HEK293 (cell line): ENCODE results near the gene TREH.

ENCODE experiments used
- CTCF ChIA-PET: fragments of 350-600 bp; formaldehyde crosslinking; extraction: SDS; loops from one replicate; lab custom pipeline; 2021; ENCODE audit warnings: antibody characterized with exemption; lab: Yijun Ruan, JAX
- POLR2A ChIA-PET: fragments of 300-600 bp; formaldehyde crosslinking; extraction: SDS; loops from one replicate; lab custom pipeline; 2020; ENCODE audit warnings: antibody characterized with exemption, inconsistent platforms; lab: Yijun Ruan, JAX
- H3K27ac ChIP-seq: fragments of 200-500 bp; sonication (Bioruptor generic); 2 replicates; pipeline ENCODE4 v1.5.1; 2014; ENCODE audit warnings: low read depth, low read length, control low read depth, inconsistent platforms; ENCODE audit errors: extremely low read depth
- H3K36me3 ChIP-seq, 2 experiments: fragments of 200-500 bp in 1 of 2; sonication (Bioruptor generic) in 1 of 2; 1 replicate in 1 of 2; 2 replicates in 1 of 2; pipeline ENCODE4 v1.5.1; 2014 to 2017; ENCODE audit warnings: inconsistent platforms in 2 of 2, low read length in 2 of 2; ENCODE audit not compliant: control insufficient read depth in 2 of 2, insufficient read depth in 1 of 2
- H3K4me1 ChIP-seq: fragments of 200-500 bp; sonication (Bioruptor generic); 2 replicates; pipeline ENCODE4 v1.5.1; 2014; ENCODE audit warnings: mild to moderate bottlenecking, low read length, inconsistent platforms; ENCODE audit not compliant: control insufficient read depth, insufficient read depth
- H3K4me3 ChIP-seq: 2 replicates; pipeline ENCODE4 v1.5.1; 2011; ENCODE audit warnings: low read depth, mild to moderate bottlenecking, control low read depth, low read length, moderate library complexity
- H3K9me3 ChIP-seq: fragments of 200-500 bp; sonication (Bioruptor generic); 2 replicates; pipeline ENCODE4 v1.5.1; 2014; ENCODE audit warnings: low read depth, low read length, inconsistent platforms; ENCODE audit not compliant: control insufficient read depth, insufficient read depth
- KLF16 ChIP-seq: fragments of 450-650 bp; formaldehyde crosslinking; IDR thresholded peaks from 2 replicates; pipeline ENCODE4 v1.5.1; 2017; ENCODE audit warnings: missing biosample characterization, missing genetic modification characterization
- KLF9 ChIP-seq: fragments of 450-650 bp; formaldehyde crosslinking; IDR thresholded peaks from 2 replicates; pipeline ENCODE4 v1.5.1; 2016; ENCODE audit warnings: missing biosample characterization, missing genetic modification characterization, low read depth
- SCRT2 ChIP-seq: fragments of 450-650 bp; formaldehyde crosslinking; IDR thresholded peaks from 2 replicates; pipeline ENCODE4 v1.5.1; 2016; ENCODE audit warnings: missing biosample characterization, missing genetic modification characterization
- SETDB1 ChIP-seq: IDR thresholded peaks from one replicate; pipeline ENCODE4 v1.6.1; 2017; ENCODE audit warnings: mild to moderate bottlenecking, low read length, moderate library complexity, mixed read lengths; ENCODE audit not compliant: insufficient read length
- SP7 ChIP-seq: fragments of 450-650 bp; formaldehyde crosslinking; IDR thresholded peaks from 2 replicates; pipeline ENCODE4 v1.5.1; 2016; ENCODE audit warnings: missing biosample characterization, missing genetic modification characterization
- ZBTB10 ChIP-seq: fragments of 450-650 bp; formaldehyde crosslinking; IDR thresholded peaks from 2 replicates; pipeline ENCODE4 v1.5.1; 2016; ENCODE audit warnings: missing biosample characterization, missing genetic modification characterization
- ZBTB8A ChIP-seq: fragments of 450-650 bp; formaldehyde crosslinking; IDR thresholded peaks from 2 replicates; pipeline ENCODE4 v1.5.1; 2016; ENCODE audit warnings: missing biosample characterization, missing genetic modification characterization
- ZFHX2 ChIP-seq: fragments of 450-650 bp; formaldehyde crosslinking; conservative IDR thresholded peaks from 2 replicates; pipeline ENCODE4 v1.5.1; 2016; ENCODE audit warnings: missing biosample characterization, missing genetic modification characterization
- ZFP69B ChIP-seq: fragments of 450-650 bp; formaldehyde crosslinking; IDR thresholded peaks from 2 replicates; pipeline ENCODE4 v1.5.1; 2016; ENCODE audit warnings: missing biosample characterization, missing genetic modification characterization
- ZNF18 ChIP-seq: fragments of 450-650 bp; formaldehyde crosslinking; IDR thresholded peaks from 2 replicates; pipeline ENCODE4 v1.5.1; 2016; ENCODE audit warnings: missing biosample characterization, missing genetic modification characterization
- ZNF2 ChIP-seq: fragments of 450-650 bp; formaldehyde crosslinking; IDR thresholded peaks from 2 replicates; pipeline ENCODE4 v1.5.1; 2016; ENCODE audit warnings: missing biosample characterization, missing genetic modification characterization
- ZNF239 ChIP-seq: fragments of 450-650 bp; formaldehyde crosslinking; IDR thresholded peaks from 2 replicates; pipeline ENCODE4 v1.5.1; 2016; ENCODE audit warnings: missing biosample characterization, missing genetic modification characterization
- ZNF423 ChIP-seq: fragments of 450-650 bp; formaldehyde crosslinking; IDR thresholded peaks from 2 replicates; pipeline ENCODE4 v1.5.1; 2016; ENCODE audit warnings: missing biosample characterization, missing genetic modification characterization
- ZNF426 ChIP-seq: fragments of 450-650 bp; formaldehyde crosslinking; IDR thresholded peaks from 2 replicates; pipeline ENCODE4 v1.5.1; 2017; ENCODE audit warnings: missing biosample characterization, missing genetic modification characterization, mild to moderate bottlenecking, inconsistent platforms, moderate library complexity
- ZNF449 ChIP-seq: fragments of 450-650 bp; formaldehyde crosslinking; IDR thresholded peaks from 2 replicates; pipeline ENCODE4 v1.5.1; 2017; ENCODE audit warnings: missing biosample characterization, mild to moderate bottlenecking, missing genetic modification characterization, moderate library complexity
- ZNF600 ChIP-seq: fragments of 450-650 bp; formaldehyde crosslinking; IDR thresholded peaks from 2 replicates; pipeline ENCODE4 v1.5.1; 2016; ENCODE audit warnings: missing biosample characterization, missing genetic modification characterization
- ZNF626 ChIP-seq: fragments of 450-650 bp; sonication (Bioruptor Pico); formaldehyde crosslinking; IDR thresholded peaks from 2 replicates; pipeline ENCODE4 v1.5.1; 2018; ENCODE audit warnings: missing biosample characterization, missing genetic modification characterization, inconsistent platforms
- ZNF639 ChIP-seq: fragments of 450-650 bp; formaldehyde crosslinking; IDR thresholded peaks from 2 replicates; pipeline ENCODE4 v1.5.1; 2016; ENCODE audit warnings: missing biosample characterization, missing genetic modification characterization
- ZNF645 ChIP-seq: fragments of 450-650 bp; formaldehyde crosslinking; IDR thresholded peaks from 2 replicates; pipeline ENCODE4; 2016; ENCODE audit warnings: missing biosample characterization, missing genetic modification characterization
- TF ChIP-seq, protein P1 (sequence below): fragments of 450-650 bp; formaldehyde crosslinking; IDR thresholded peaks from 2 replicates; pipeline ENCODE4 v1.5.1; 2016; ENCODE audit warnings: missing biosample characterization, missing genetic modification characterization
- TF ChIP-seq, protein P2 (sequence below): fragments of 450-650 bp; formaldehyde crosslinking; IDR thresholded peaks from 2 replicates; pipeline ENCODE4 v1.5.1; 2017; ENCODE audit warnings: missing biosample characterization, missing genetic modification characterization
- TF ChIP-seq, protein P3 (sequence below): fragments of 450-650 bp; formaldehyde crosslinking; IDR thresholded peaks from 2 replicates; pipeline ENCODE4 v1.5.1; 2016; ENCODE audit warnings: missing biosample characterization, missing genetic modification characterization

TREH gene

GRCh38 chr11:118608360-118609227, 70.9 kb downstream of the TREH start:
- CTCF ChIA-PET, result interaction anchor here (0.7 to 6.2 kb wide), 12 partner anchors 13 to 1681 kb away, joined by 3 to 41 read pairs (median 4); no protein-coding TSS in a partner anchor
- H3K27ac ChIP-seq, result no peak overlapping the region; the same call in 1 of the 2 replicates
- H3K9me3 ChIP-seq, result no peaks in the 10 kb centered on the region
- POLR2A ChIA-PET, result interaction anchor here (1.1 to 8.0 kb wide), 4 partner anchors 12 to 50 kb away, joined by 3 to 72 read pairs (median 9); no protein-coding TSS in a partner anchor
- peak overlapping the region; percentile 59 for H3K4me3 ChIP-seq
- no peaks in the 10 kb centered on the region for H3K36me3 ChIP-seq
- no peaks in the 10 kb centered on the region for H3K4me1 ChIP-seq
- TF ChIP-seq ZFHX2 (tag by site-specific recombination), result peak; percentile 100
- TF ChIP-seq ZFP69B (tag by site-specific recombination), result 0 out of 2 replicates have a peak, but pooled peaks have one; percentile 17
- TF ChIP-seq, protein P1, sequence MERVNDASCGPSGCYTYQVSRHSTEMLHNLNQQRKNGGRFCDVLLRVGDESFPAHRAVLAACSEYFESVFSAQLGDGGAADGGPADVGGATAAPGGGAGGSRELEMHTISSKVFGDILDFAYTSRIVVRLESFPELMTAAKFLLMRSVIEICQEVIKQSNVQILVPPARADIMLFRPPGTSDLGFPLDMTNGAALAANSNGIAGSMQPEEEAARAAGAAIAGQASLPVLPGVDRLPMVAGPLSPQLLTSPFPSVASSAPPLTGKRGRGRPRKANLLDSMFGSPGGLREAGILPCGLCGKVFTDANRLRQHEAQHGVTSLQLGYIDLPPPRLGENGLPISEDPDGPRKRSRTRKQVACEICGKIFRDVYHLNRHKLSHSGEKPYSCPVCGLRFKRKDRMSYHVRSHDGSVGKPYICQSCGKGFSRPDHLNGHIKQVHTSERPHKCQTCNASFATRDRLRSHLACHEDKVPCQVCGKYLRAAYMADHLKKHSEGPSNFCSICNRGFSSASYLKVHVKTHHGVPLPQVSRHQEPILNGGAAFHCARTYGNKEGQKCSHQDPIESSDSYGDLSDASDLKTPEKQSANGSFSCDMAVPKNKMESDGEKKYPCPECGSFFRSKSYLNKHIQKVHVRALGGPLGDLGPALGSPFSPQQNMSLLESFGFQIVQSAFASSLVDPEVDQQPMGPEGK (tag by site-specific recombination), result peak; percentile 85
- no peak; the same call in 1 of the 2 replicates for TF ChIP-seq ZNF645 (tag by site-specific recombination)
- TF ChIP-seq ZNF626, result no peak
- no peak for TF ChIP-seq ZNF639 (tag by site-specific recombination)
- TF ChIP-seq ZNF18 (tag by site-specific recombination), result peak; percentile 91
- peak; percentile 51; the same call in 1 of the 2 replicates for TF ChIP-seq ZNF449 (tag by site-specific recombination)
- TF ChIP-seq ZNF600 (tag by site-specific recombination), result peak; percentile 65
- TF ChIP-seq ZNF239 (tag by site-specific recombination), result peak; percentile 30; the same call in 1 of the 2 replicates
- TF ChIP-seq ZBTB10, result peak; percentile 89
- TF ChIP-seq KLF16 (tag by site-specific recombination), result peak; percentile 68
- peak; percentile 78 for TF ChIP-seq ZNF2 (tag by site-specific recombination)
- peak; percentile 24; the same call in 1 of the 2 replicates for TF ChIP-seq KLF9 (tag by site-specific recombination)
- TF ChIP-seq SETDB1, result no peak
- TF ChIP-seq, protein P2, sequence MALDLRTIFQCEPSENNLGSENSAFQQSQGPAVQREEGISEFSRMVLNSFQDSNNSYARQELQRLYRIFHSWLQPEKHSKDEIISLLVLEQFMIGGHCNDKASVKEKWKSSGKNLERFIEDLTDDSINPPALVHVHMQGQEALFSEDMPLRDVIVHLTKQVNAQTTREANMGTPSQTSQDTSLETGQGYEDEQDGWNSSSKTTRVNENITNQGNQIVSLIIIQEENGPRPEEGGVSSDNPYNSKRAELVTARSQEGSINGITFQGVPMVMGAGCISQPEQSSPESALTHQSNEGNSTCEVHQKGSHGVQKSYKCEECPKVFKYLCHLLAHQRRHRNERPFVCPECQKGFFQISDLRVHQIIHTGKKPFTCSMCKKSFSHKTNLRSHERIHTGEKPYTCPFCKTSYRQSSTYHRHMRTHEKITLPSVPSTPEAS (tag by site-specific recombination), result 0 out of 2 replicates have a peak, but pooled peaks have one; percentile 15
- TF ChIP-seq ZBTB8A (tag by site-specific recombination), result peak; percentile 58; the same call in 1 of the 2 replicates
- peak; percentile 51; the same call in 1 of the 2 replicates for TF ChIP-seq SP7 (tag by site-specific recombination)
- TF ChIP-seq ZNF423 (tag by site-specific recombination), result no peak
- TF ChIP-seq, protein P3, sequence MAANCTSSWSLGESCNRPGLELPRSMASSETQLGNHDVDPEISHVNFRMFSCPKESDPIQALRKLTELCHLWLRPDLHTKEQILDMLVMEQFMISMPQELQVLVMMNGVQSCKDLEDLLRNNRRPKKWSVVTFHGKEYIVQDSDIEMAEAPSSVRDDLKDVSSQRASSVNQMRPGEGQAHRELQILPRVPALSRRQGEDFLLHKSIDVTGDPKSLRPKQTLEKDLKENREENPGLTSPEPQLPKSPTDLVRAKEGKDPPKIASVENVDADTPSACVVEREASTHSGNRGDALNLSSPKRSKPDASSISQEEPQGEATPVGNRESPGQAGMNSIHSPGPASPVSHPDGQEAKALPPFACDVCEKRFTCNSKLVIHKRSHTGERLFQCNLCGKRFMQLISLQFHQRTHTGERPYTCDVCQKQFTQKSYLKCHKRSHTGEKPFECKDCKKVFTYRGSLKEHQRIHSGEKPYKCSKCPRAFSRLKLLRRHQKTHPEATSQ, result peak; percentile 29; the same call in 1 of the 2 replicates
- TF ChIP-seq SCRT2 (tag by site-specific recombination), result no peak
- TF ChIP-seq ZNF426 (tag by site-specific recombination), result no peak
